Astrocyte of the cerebellum (primary cell): Measurements from ENCODE around the gene FGF5.

ENCODE experiments used
- DNase-seq: peaks from one replicate; pipeline ENCODE4 v3.0.0-alpha.2; 2011; ENCODE audit warnings: low read depth
- H3K4me3 ChIP-seq: 2 replicates; pipeline ENCODE4 v1.5.1; 2011; ENCODE audit warnings: mild to moderate bottlenecking, low read depth, low read length, moderate library complexity
- CTCF ChIP-seq: IDR thresholded peaks from 2 replicates; pipeline ENCODE4 v1.5.1; 2012; ENCODE audit warnings: low read length, low read depth, moderate library complexity, mild to moderate bottlenecking; ENCODE audit errors: missing control alignments
- in situ Hi-C: cut with HindIII; loops from 2 replicates; pipeline ENCODE4 v1.10.0; 2017; ENCODE audit warnings: low sequenced_read_pairs

FGF5 gene

DNA sequence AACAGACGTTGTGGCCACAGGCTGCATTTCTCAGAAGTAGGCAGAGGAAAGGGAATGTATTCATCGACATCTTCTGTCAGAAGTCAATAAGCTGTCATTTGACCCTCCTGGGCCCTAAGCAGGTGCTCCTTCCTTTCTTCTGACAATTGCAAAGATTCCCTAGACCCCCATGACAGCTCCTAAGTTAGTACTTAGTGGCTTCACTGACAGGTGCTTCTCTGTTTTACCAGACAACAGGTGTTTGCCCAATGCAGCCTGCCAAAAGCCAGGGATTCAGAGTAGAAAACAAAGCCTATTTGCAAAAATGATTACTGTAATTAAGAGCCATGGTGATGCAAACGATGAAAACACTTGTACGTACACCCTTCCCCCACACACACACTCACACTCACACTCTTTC is 7.5 kb upstream of the FGF5 start:
- no peak for DNase-seq

DNA sequence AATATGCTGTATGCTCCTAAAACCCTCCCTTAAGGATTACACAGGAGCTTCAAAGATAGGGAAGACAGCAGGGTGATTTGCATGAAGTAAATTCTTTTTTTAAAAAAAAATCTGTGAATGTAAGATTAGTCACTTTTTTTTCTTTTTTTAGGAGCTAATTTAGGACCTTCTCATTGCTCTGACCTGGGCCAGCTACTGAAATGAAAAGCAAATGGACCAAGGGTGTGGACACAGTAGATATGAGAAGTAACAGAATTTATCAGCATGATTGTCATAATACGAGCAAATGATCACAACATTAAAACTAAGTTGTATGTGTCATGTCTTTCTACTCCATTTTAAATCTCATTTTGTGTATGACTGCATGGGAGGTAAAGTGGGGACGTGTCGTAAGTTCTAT is 6.6 kb upstream of the FGF5 start:
- no peak for DNase-seq
- H3K4me3 ChIP-seq, result no peak overlapping the region
- in situ Hi-C loops, result no loop called here
- TF ChIP-seq CTCF, result no peak

More for the DNA sequence above, 7.5 kb upstream of the FGF5 start:
- TF ChIP-seq CTCF, result no peak
- H3K4me3 ChIP-seq, result no peak overlapping the region
- in situ Hi-C loops, result no loop called here

- no peak for DNase-seq
- TF ChIP-seq CTCF, result no peak
- in situ Hi-C loops, result no loop called here
- no peak overlapping the region for H3K4me3 ChIP-seq
These were observed 4.4 kb upstream of the FGF5 start for GRCh38 chr4:80261989-80262600.

DNA sequence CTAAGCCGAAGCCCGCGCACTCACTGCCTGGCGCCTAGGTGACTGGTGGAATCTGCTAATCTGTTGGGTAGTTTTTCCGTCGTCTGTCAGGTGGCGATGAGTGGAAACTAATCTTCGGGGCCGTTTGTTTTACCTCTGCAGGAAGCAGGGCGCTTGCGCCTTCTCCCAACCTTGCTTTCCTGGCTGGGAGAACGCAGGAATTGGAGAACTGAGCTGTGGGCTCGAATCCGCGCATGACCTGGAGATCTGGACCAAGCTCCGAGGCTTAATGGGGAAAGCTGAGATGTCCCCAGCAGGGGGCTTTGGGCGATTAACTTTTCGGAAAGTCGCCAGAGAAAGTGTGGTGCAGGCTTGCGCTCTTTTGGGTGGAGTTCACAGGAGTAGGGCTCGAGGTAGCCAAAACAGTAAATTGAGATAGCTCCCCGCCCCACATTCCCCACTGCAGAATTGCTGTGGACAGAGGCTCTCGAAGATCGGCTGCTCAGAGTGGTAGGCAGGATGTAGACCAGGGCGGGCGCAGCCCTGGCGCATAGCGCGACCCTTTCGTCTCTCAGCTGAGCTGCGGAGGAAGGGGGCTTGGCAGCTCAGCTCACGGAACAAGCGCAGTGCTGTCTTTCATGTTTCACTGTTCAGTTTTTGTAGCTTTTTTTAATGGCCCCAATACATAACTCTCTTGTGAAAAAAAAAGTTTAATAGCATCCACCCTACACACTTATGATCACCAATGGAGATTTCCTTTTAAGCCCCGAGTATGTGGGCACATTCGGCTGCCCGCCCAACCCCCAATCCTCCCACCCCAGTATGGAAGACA is 2.7 kb upstream of the FGF5 start:
- peak; percentile 19 for TF ChIP-seq CTCF
- peak overlapping the region; percentile 18 for H3K4me3 ChIP-seq
- no peak for DNase-seq
- in situ Hi-C loops, result no loop called here

- in situ Hi-C loops, result no loop called here
- peak overlapping the region; percentile 18 for H3K4me3 ChIP-seq
- no peak for DNase-seq
- no peak for TF ChIP-seq CTCF
These were observed 2.2 kb upstream of the FGF5 start for GRCh38 chr4:80264352-80264647.

- no peak for TF ChIP-seq CTCF
- in situ Hi-C loops, result no loop called here
- no peak overlapping the region for H3K4me3 ChIP-seq
These were observed 1.6 kb upstream of the FGF5 start for GRCh38 chr4:80264825-80265224.

More at GRCh38 chr4:80264825-80265224, 1.6 kb upstream of the FGF5 start:
- no peak for DNase-seq
